Neuronal stem cell (in vitro differentiated cells): ENCODE results near the gene ANO1.

Experiments used
- DNase-seq: peaks from one replicate; pipeline ENCODE4 v3.0.0-alpha.2; 2013; ENCODE audit warnings: low spot score
- H2AFZ ChIP-seq: one replicate; pipeline ENCODE4 v1.6.1; 2013; ENCODE audit warnings: mild to moderate bottlenecking, low read length, inconsistent platforms
- H2AK5ac ChIP-seq: 2 replicates; pipeline ENCODE4 v1.6.1; 2013; ENCODE audit warnings: low read depth, mild to moderate bottlenecking, inconsistent platforms, low read length, moderate library complexity, mixed read lengths
- H2BK120ac ChIP-seq: 2 replicates; pipeline ENCODE4 v1.6.1; 2013; ENCODE audit warnings: low read depth, mild to moderate bottlenecking, inconsistent platforms, low read length, moderate library complexity, mixed read lengths
- H2BK12ac ChIP-seq: one replicate; pipeline ENCODE4 v1.6.1; 2013; ENCODE audit warnings: low read length, inconsistent platforms
- H2BK15ac ChIP-seq: 2 replicates; pipeline ENCODE4 v1.6.1; 2013; ENCODE audit warnings: mild to moderate bottlenecking, low read length, inconsistent platforms, mixed read lengths
- H2BK5ac ChIP-seq: one replicate; pipeline ENCODE4 v1.6.1; 2013; ENCODE audit warnings: inconsistent platforms, mild to moderate bottlenecking, low read length, moderate library complexity
- H3K14ac ChIP-seq: one replicate; pipeline ENCODE4 v1.6.1; 2013; ENCODE audit warnings: low read length, inconsistent platforms
- H3K18ac ChIP-seq: 2 replicates; pipeline ENCODE4 v1.6.1; 2013; ENCODE audit warnings: low read length, inconsistent platforms
- H3K23ac ChIP-seq: 2 replicates; pipeline ENCODE4 v1.6.1; 2013; ENCODE audit warnings: low read depth, mild to moderate bottlenecking, mixed read lengths, low read length, inconsistent platforms; ENCODE audit not compliant: poor library complexity
- H3K27ac ChIP-seq: replicated peaks from 3 replicates; pipeline ENCODE4 v1.5.1; 2013; ENCODE audit warnings: low read length, inconsistent platforms
- H3K27me3 ChIP-seq, 3 experiments: 2 replicates each; pipeline ENCODE4 v1.6.1; 2013; ENCODE audit warnings: low read length in 3 of 3, mild to moderate bottlenecking in 2 of 3, inconsistent platforms in 1 of 3, low read depth in 1 of 3, mixed read lengths in 1 of 3, moderate library complexity in 1 of 3; ENCODE audit not compliant: control insufficient read depth in 3 of 3, insufficient read depth in 3 of 3
- H3K36me3 ChIP-seq, 2 donors: replicated peaks in 1 of 2; 2 replicates each; pipeline ENCODE4 v1.6.1; 2013; ENCODE audit warnings: low read length in 2 of 2; ENCODE audit not compliant: control insufficient read depth in 2 of 2, insufficient read depth in 2 of 2
- H3K4ac ChIP-seq: 2 replicates; pipeline ENCODE4 v1.6.1; 2013; ENCODE audit warnings: inconsistent platforms, mild to moderate bottlenecking, low read length, moderate library complexity
- H3K4me1 ChIP-seq, 2 donors: 1 replicate in 1 of 2; 2 replicates in 1 of 2; pipeline ENCODE4 v1.6.1; 2013; ENCODE audit warnings: low read length in 2 of 2, low read depth in 1 of 2; ENCODE audit not compliant: control insufficient read depth in 2 of 2, insufficient read depth in 1 of 2
- H3K4me2 ChIP-seq: one replicate; pipeline ENCODE4 v1.6.1; 2013; ENCODE audit warnings: mild to moderate bottlenecking, low read length, inconsistent platforms; ENCODE audit not compliant: insufficient read depth, poor library complexity, severe bottlenecking
- H3K4me3 ChIP-seq, 2 donors: 2 replicates each; pipeline ENCODE4 v1.5.1; 2013; ENCODE audit warnings: low read length in 2 of 2, mild to moderate bottlenecking in 2 of 2, inconsistent platforms in 1 of 2, moderate library complexity in 1 of 2
- H3K79me1 ChIP-seq: one replicate; pipeline ENCODE4 v1.6.1; 2013; ENCODE audit warnings: low read depth, mild to moderate bottlenecking, inconsistent platforms, low read length, moderate library complexity
- H3K9ac ChIP-seq: one replicate; pipeline ENCODE4 v1.6.1; 2013; ENCODE audit warnings: mild to moderate bottlenecking, low read depth, low read length, inconsistent platforms; ENCODE audit not compliant: poor library complexity
- H3K9me3 ChIP-seq, 2 donors: replicated peaks in 1 of 2; 2 replicates each; pipeline versions ENCODE3 to v1.6.1; 2013; ENCODE audit warnings: low read length in 2 of 2, mild to moderate bottlenecking in 2 of 2, inconsistent platforms in 1 of 2, low read depth in 1 of 2, mixed read lengths in 1 of 2, moderate library complexity in 1 of 2; ENCODE audit not compliant: control insufficient read depth in 2 of 2, insufficient read depth in 1 of 2
- H4K8ac ChIP-seq: one replicate; pipeline ENCODE4 v1.6.1; 2013; ENCODE audit warnings: low read depth, mild to moderate bottlenecking, inconsistent platforms, low read length, moderate library complexity
- H4K91ac ChIP-seq: one replicate; pipeline ENCODE4 v1.6.1; 2013; ENCODE audit warnings: low read length, low read depth, mild to moderate bottlenecking, inconsistent platforms; ENCODE audit not compliant: poor library complexity
- WGBS, 2 donors: extraction: QIAGEN DNeasy Blood & Tissue Kit; methylation state at CpG; one replicate each; pipeline ENCODE4 v1.1.7; 2013; ENCODE audit warnings: missing lambda C conversion rate in 2 of 2, mixed read lengths in 1 of 2; ENCODE audit not compliant: insufficient read length in 2 of 2, insufficient replicate concordance in 1 of 2; ENCODE audit errors: extremely low coverage in 2 of 2; 5-methylcytosine and 5-hydroxymethylcytosine counted together

Gene ANO1

DNA sequence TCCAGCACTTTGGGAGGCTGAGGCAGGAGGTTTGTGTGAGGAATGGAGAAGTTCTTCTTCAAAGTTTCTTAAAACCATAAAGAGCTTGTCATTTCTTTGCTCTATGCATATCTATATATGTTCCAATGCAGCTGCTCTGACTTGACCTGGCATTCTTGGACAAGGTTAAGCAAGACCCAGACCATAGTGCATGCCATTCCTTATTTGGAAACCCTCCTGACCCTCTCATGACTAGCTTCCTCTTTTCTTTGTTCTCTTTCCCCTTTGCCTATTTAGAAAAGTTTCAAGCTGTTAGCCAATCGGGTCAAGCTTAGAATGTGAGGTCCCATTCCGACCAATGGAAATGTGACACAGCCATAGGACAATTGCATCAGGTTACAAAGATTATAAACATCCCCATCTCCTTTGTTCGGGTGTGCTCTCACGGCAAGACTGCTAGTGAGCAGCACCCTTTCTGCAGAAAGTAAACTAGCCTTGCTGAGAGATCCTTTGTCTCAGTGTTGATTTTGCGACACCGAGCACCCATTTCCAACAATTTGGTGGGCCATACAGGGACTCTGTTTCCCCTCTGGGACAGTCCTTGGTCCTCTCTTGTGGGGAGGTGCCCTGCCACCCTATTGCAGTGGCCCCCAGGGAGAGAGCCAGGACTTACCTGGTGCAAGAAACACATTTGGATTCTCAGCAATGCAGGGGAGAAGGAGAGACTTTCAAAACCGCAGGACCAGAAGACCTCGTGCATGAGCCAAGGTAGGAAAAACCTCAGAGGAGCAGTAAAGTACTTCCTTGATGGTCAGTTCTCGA, 39.9 kb upstream of the ANO1 start:
- no CpG with 5 or more reads among the region's 9 CpGs for WGBS, 2 donors
- no peak overlapping the region for H2BK15ac ChIP-seq
- H3K4me1 ChIP-seq: peaks cover 0 to 3% of the 10 kb centered on the region in 2 donors

GRCh38 chr11:70040452-70040851, 37.7 kb upstream of the ANO1 start:
- Histone ChIP-seq H2BK15ac (no peak overlapping the region), H3K9ac (no peak overlapping the region), H4K8ac (no peak overlapping the region), H3K14ac (no peak overlapping the region), H3K27me3 (no peaks in the 10 kb centered on the region), H3K79me1 (no peaks in the 10 kb centered on the region), H3K27ac (no peak overlapping the region), H3K4me2 (no peak overlapping the region), H3K4me1 (no peaks in the 10 kb centered on the region), H2BK5ac (no peak overlapping the region), H2AK5ac (no peak overlapping the region), H2BK12ac (no peak overlapping the region), H3K23ac (no peak overlapping the region), H3K18ac (no peak overlapping the region), H2BK120ac (no peak overlapping the region), H3K4ac (no peak overlapping the region), H3K36me3 (no peaks in the 10 kb centered on the region), H3K9me3 (peaks cover 0 to 14% of the 10 kb centered on the region in 2 donors), H3K4me3 (no peak overlapping the region), H4K91ac (no peak overlapping the region), H2AFZ (no peak overlapping the region)
- DNase-seq: no peak
- no CpG with 5 or more reads among the region's 11 CpGs for WGBS, 2 donors

More for the DNA sequence above, 39.9 kb upstream of the ANO1 start:
- H2BK5ac ChIP-seq: no peak overlapping the region
- H2BK120ac ChIP-seq: no peak overlapping the region
- H4K91ac ChIP-seq: no peak overlapping the region
- H2BK12ac ChIP-seq: no peak overlapping the region
- no peak overlapping the region for H4K8ac ChIP-seq
- H3K27ac ChIP-seq: no peak overlapping the region
- no peak overlapping the region for H3K4ac ChIP-seq
- H3K36me3 ChIP-seq: no peaks in the 10 kb centered on the region
- no peaks in the 10 kb centered on the region for H3K79me1 ChIP-seq
- H3K14ac ChIP-seq: no peak overlapping the region
- no peak overlapping the region for H3K4me2 ChIP-seq
- H3K9ac ChIP-seq: no peak overlapping the region
- H3K23ac ChIP-seq: no peak overlapping the region
- peaks cover 0 to 14% of the 10 kb centered on the region in 2 donors for H3K9me3 ChIP-seq
- peaks cover 0 to 2% (median 0%) of the 10 kb centered on the region in 3 experiments for H3K27me3 ChIP-seq
- no peak for DNase-seq
- no peak overlapping the region for H2AK5ac ChIP-seq
- H2AFZ ChIP-seq: no peak overlapping the region
- H3K4me3 ChIP-seq: no peak overlapping the region
- H3K18ac ChIP-seq: no peak overlapping the region

- no peak for DNase-seq
- no peak overlapping the region for H2BK5ac ChIP-seq
- no peak overlapping the region for H2AFZ ChIP-seq
- no peak overlapping the region for H3K18ac ChIP-seq
- H3K4me3 ChIP-seq: no peak overlapping the region
- H3K14ac ChIP-seq: no peak overlapping the region
- H3K27me3 ChIP-seq: no peaks in the 10 kb centered on the region
- no peak overlapping the region for H3K27ac ChIP-seq
- no peak overlapping the region for H3K9ac ChIP-seq
- no CpG with 5 or more reads among the region's 4 CpGs for WGBS, 2 donors
- H3K36me3 ChIP-seq: no peaks in the 10 kb centered on the region
- no peak overlapping the region for H3K23ac ChIP-seq
- no peak overlapping the region for H2BK12ac ChIP-seq
- H3K9me3 ChIP-seq: peaks cover 0 to 14% of the 10 kb centered on the region in 2 donors
- no peak overlapping the region for H2BK120ac ChIP-seq
- no peak overlapping the region for H4K91ac ChIP-seq
- no peak overlapping the region for H4K8ac ChIP-seq
- H3K4me1 ChIP-seq: no peaks in the 10 kb centered on the region
- H2AK5ac ChIP-seq: no peak overlapping the region
- H2BK15ac ChIP-seq: no peak overlapping the region
- no peak overlapping the region for H3K4ac ChIP-seq
- H3K4me2 ChIP-seq: no peak overlapping the region
- H3K79me1 ChIP-seq: no peaks in the 10 kb centered on the region
Observed at GRCh38 chr11:70040869-70041501, 37.1 kb upstream of the ANO1 start.

DNA sequence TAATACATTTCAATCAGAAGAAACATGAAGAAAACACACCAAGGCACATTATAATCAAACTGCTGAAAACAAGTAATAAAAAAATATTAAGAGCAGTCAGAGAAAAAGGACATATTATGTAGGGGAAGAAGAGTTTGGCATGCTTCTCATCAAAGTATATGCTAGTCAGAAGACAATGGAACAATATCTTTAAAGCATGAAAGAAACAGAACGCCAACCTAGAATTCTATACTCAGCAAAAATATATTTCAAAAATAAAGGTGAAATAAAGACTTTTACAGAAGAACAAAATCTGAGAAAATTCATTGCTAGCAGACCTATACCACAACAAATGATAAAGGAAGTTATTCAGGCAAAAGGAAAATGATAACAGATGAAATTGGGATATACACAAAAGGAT, 34.6 kb upstream of the ANO1 start:
- WGBS, 2 donors: no CpG with 5 or more reads among the region's 1 CpG
- no peaks in the 10 kb centered on the region for H3K36me3 ChIP-seq

More for the DNA sequence above, 34.6 kb upstream of the ANO1 start:
- Histone ChIP-seq H3K4me1 (no peaks in the 10 kb centered on the region), H3K9me3 (peaks cover 0 to 9% of the 10 kb centered on the region in 2 donors), H3K4ac (no peak overlapping the region), H2AK5ac (no peak overlapping the region), H3K18ac (no peak overlapping the region), H2AFZ (no peak overlapping the region), H3K4me2 (no peak overlapping the region), H3K79me1 (no peaks in the 10 kb centered on the region), H3K23ac (no peak overlapping the region), H3K9ac (no peak overlapping the region), H3K27me3 (no peaks in the 10 kb centered on the region), H4K91ac (no peak overlapping the region), H2BK5ac (no peak overlapping the region), H4K8ac (no peak overlapping the region), H3K4me3 (no peak overlapping the region), H2BK120ac (no peak overlapping the region), H3K14ac (no peak overlapping the region), H2BK12ac (no peak overlapping the region), H3K27ac (no peak overlapping the region), H2BK15ac (no peak overlapping the region)
- DNase-seq: no peak
